HG03108 (cell line): Measurements from ENCODE around the gene NBPF9.
"Not testable (repeated sequence)": the region's sequence is repeated elsewhere in the genome, so short reads cannot be mapped to it uniquely, and the experiment has no call there.

Source experiments
- ATAC-seq: cut with Tn5 transposase; IDR thresholded peaks from one replicate; pipeline ENCODE4 v1.9.1; 2021; ENCODE audit warnings: moderate library complexity; ENCODE audit not compliant: unreplicated experiment

Gene NBPF9

GRCh38 chr1:149103109-149104081 lies at the start of gene NBPF9:
Gene NBPF9 (minus strand): TSS chr1:149103551. CDS start chr1:149082139, 21,412 bp downstream.
- ATAC-seq: peak; percentile 97

GRCh38 chr1:149149909-149150308 lies 46.6 kb upstream of the NBPF9 start:
- not testable (repeated sequence) for ATAC-seq

GRCh38 chr1:149137585-149137984 lies 34.2 kb upstream of the NBPF9 start:
- ATAC-seq: not testable (repeated sequence)

GRCh38 chr1:149130938-149131337 lies 27.6 kb upstream of the NBPF9 start:
- ATAC-seq: not testable (repeated sequence)

GRCh38 chr1:149129245-149129644 lies 25.9 kb upstream of the NBPF9 start:
- not testable (repeated sequence) for ATAC-seq

- not testable (repeated sequence) for ATAC-seq
Observed at GRCh38 chr1:149126555-149127145, 23.3 kb upstream of the NBPF9 start.

GRCh38 chr1:149123948-149124926 lies 20.9 kb upstream of the NBPF9 start:
- not testable (repeated sequence) for ATAC-seq

GRCh38 chr1:149112828-149113227 lies 9.5 kb upstream of the NBPF9 start:
- ATAC-seq: not testable (repeated sequence)

- ATAC-seq: not testable (repeated sequence)
Observed at GRCh38 chr1:149110343-149110742, 7.0 kb upstream of the NBPF9 start.

- ATAC-seq: not testable (repeated sequence)
Observed at GRCh38 chr1:149102574-149102973, 777 bp downstream of the NBPF9 start.

- ATAC-seq: not testable (repeated sequence)
Observed at GRCh38 chr1:149098276-149098675, 5.1 kb downstream of the NBPF9 start.

GRCh38 chr1:149093155-149093554 lies 10.2 kb downstream of the NBPF9 start:
- not testable (repeated sequence) for ATAC-seq

GRCh38 chr1:149075505-149076127 lies 27.7 kb downstream of the NBPF9 start:
- ATAC-seq: not testable (repeated sequence)

GRCh38 chr1:149064611-149065010 lies 38.7 kb downstream of the NBPF9 start:
- ATAC-seq: not testable (repeated sequence)

GRCh38 chr1:149043056-149043455 lies 60.3 kb downstream of the NBPF9 start:
- not testable (repeated sequence) for ATAC-seq

- not testable (repeated sequence) for ATAC-seq
Observed at GRCh38 chr1:149033916-149034315, 69.4 kb downstream of the NBPF9 start.

GRCh38 chr1:149024327-149024726 lies 79.0 kb downstream of the NBPF9 start:
- ATAC-seq: not testable (repeated sequence)

- ATAC-seq: not testable (repeated sequence)
Observed at GRCh38 chr1:149018577-149018976, 84.8 kb downstream of the NBPF9 start.

- ATAC-seq: not testable (repeated sequence)
Observed at GRCh38 chr1:149016626-149017025, 86.7 kb downstream of the NBPF9 start.

GRCh38 chr1:149015522-149015921 lies 87.8 kb downstream of the NBPF9 start:
- not testable (repeated sequence) for ATAC-seq
